Right lobe of liver (tissue), 6 donors: ENCODE data around the gene ZNF580. TPM values are rescaled to one million over a fixed set of nuclear protein-coding genes. Genes with fewer than 3 reads are reported as not detected.

Source experiments
- ATAC-seq, 4 donors: fragments of 200-7000 bp; cut with Tn5 transposase; one replicate each; pipeline ENCODE4 v1.9.1; 2020; ENCODE audit warnings: mild to moderate bottlenecking in 4 of 4, moderate library complexity in 4 of 4
- DNase-seq, 3 donors: peaks; one replicate each; pipeline ENCODE4 v3.0.0-alpha.2; 2020
- H3K27ac ChIP-seq, 3 donors: fragments of 200-600 bp; one replicate each; pipeline ENCODE4 v1.8.0; 2022
- H3K27me3 ChIP-seq, 2 donors: fragments of 200-600 bp; one replicate each; pipeline ENCODE4 v1.8.0; 2022
- H3K36me3 ChIP-seq, 4 donors: fragments of 200-600 bp; sonication (generic) in 1 of 4; one replicate each; pipeline versions ENCODE4 v1.5.1 to v1.8.0; 2017 to 2022; ENCODE audit warnings: control low read depth in 1 of 4
- H3K4me1 ChIP-seq, 4 donors: fragments of 200-600 bp; sonication (generic) in 1 of 4; one replicate each; pipeline versions ENCODE4 v1.5.1 to v1.8.0; 2017 to 2022; ENCODE audit warnings: control low read depth in 1 of 4
- H3K4me3 ChIP-seq, 3 donors: fragments of 200-600 bp; one replicate each; pipeline ENCODE4 v1.8.0; 2022
- H3K9me3 ChIP-seq, 4 donors: fragments of 200-600 bp; sonication (generic) in 1 of 4; one replicate each; pipeline versions ENCODE4 v1.5.1 to v1.8.0; 2017 to 2022; ENCODE audit warnings: control low read depth in 1 of 4
- CTCF ChIP-seq, 4 donors: fragments of 200-600 bp in 3 of 4; fragments of 450-650 bp in 1 of 4; IDR thresholded peaks; one replicate each; pipeline versions ENCODE4 v1.5.1 to v1.8.0; 2016 to 2022; ENCODE audit warnings: antibody characterized with exemption in 4 of 4, mild to moderate bottlenecking in 2 of 4
- POLR2A ChIP-seq: fragments of 450-650 bp; IDR thresholded peaks from one replicate; pipeline ENCODE4 v1.6.1; 2017; ENCODE audit warnings: antibody characterized with exemption, mild to moderate bottlenecking
- WGBS: methylation state at CpG from one replicate; pipeline ENCODE4 v1.1.6; 2018; ENCODE audit warnings: low coverage, low lambda C conversion rate; ENCODE audit not compliant: insufficient coverage; ENCODE audit errors: missing lambda C conversion rate; 5-methylcytosine and 5-hydroxymethylcytosine counted together
- intact Hi-C, 2 donors: fragments of 100-400 bp; cut with DNase I; formaldehyde crosslinking; loops; one replicate each; pipeline versions ENCODE4 v1.11.2 to v1.14.1; 2022
- total RNA-seq, 6 experiments: library from RNA; depleted of rRNA in 2 of 6; stranded (reverse); fragments of >200 nt in 2 of 6; fragmentation: NEBNext Ultra II Directional in 3 of 6; extraction: Animal tissue kit (Norgen Biotek cat#: 25700) in 3 of 6; gene quantifications; one replicate each; pipeline versions ENCODE4 v1.1.0 to v1.2.4, GENCODE V29; 2016 to 2023
- donor health status: DM: no; HTN: yes; CAD: no.
- donor health status: DM: no; HTN: no; CAD: no.
- donor health status: DM: no; HTN: no; CAD: no.
- donor health status: DM: no; HTN: yes; CAD: no.
- donor health status: DM: no; HTN: yes; CAD: no.

Gene ZNF580
- total RNA-seq, 6 experiments from 2014 or later: 5.4 to 11.6 (median 6.5) TPM

DNA sequence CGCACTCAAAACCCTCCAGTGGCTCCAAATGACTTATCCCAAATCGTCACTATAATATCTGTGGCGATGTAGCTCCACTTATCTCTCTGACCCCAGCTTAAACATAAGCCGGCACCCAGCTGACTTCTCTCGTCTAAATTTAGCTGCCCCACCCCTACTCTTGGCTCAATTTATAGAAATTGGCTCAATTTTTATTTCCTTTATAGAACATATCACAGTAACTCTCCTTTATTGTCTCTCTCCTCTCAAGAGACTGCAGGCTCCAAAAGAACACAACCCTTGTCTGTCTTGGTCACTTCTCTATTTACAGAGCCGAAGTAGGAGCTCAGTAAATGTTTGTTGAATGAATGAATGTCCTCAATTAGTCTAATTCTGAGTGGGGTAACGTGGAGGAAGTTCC, 17.2 kb upstream of the ZNF580 start:
- Histone ChIP-seq H3K27me3 (no peaks in the 10 kb centered on the region), H3K4me3 (no peak overlapping the region)

DNA sequence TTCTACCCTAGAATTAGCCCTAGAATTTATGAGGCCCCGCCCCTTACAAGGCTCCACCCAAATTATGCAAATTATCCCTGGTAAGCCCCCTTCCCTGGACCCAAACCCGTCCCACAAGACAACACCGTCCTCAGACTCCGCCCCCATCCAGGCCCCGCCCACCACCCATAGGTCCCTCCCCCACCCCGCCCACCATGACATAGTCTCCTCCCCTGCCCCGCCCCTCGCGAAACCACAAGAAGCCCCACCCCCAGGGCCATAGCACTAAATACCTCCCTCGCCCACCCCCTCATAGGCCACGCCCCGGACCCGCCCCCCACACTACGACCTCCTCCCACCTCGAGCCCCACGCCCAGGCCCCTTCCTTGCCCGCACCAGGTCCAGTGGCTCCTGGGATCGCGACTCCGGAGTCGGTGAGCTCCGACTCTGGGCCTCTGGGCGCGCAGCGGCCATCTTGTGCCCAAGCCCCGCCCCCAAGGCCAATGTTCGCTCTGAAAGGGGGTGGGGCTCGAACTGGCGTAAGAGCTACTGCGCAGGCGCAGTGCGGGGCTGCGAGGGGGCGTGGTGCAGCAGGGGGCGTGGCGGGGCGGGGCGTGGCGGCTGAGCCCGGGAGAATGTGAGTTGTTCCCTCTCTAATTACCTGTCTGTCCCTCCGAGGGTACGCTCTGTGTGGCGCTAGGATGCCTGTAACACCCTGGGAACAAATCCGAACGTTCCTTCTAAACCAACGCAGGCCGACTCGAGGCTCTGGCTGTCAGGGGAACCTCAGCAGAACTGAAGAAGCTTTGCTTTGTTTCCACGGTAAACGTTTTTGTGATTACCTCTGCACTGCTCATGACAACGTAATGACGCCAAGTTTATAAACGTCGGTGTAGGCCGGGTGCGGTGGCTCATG, 16.4 kb upstream of the ZNF580 start, which contains the start of gene ZNF784:
Gene ZNF784, minus strand, starts transcription at position 458 of the 895 bp plus-strand sequence. Its CDS starts 5 bp downstream, at position 453.
- peak; percentile 93 to 95 (median 94) for DNase-seq
- under 1% methylated on average over 39 of the region's 56 CpGs for WGBS
- peak; percentile 47 for TF ChIP-seq POLR2A
- no peak for TF ChIP-seq CTCF (IDR thresholded peaks at IDR 0.05)
- no peaks in the 10 kb centered on the region for H3K9me3 ChIP-seq
- peak; percentile 91 to 96 (median 95) for ATAC-seq
- peaks cover 0 to 11% (median 0%) of the 10 kb centered on the region in 4 donors for H3K4me1 ChIP-seq
- intact Hi-C loops: no loop called here
- H3K27me3 ChIP-seq: no peaks in the 10 kb centered on the region
- peak within 1 kb of the TSS; percentile 86 to 93 (median 87) for H3K27ac ChIP-seq
- H3K36me3 ChIP-seq: no peaks in the 10 kb centered on the region
- peak within 1 kb of the TSS; percentile 30 to 58 (median 50) for H3K4me3 ChIP-seq

More for the DNA sequence above, 17.2 kb upstream of the ZNF580 start:
- Histone ChIP-seq H3K9me3 (no peaks in the 10 kb centered on the region), H3K27ac (no peak overlapping the region), H3K36me3 (no peaks in the 10 kb centered on the region), H3K4me1 (peaks cover 0 to 11% (median 0%) of the 10 kb centered on the region in 4 donors)
- ATAC-seq (no peak), DNase-seq (no peak)
- intact Hi-C loops: no loop called here
- TF ChIP-seq POLR2A: no peak
- TF ChIP-seq CTCF (IDR thresholded peaks at IDR 0.05): no peak
- 68% methylated on average over 7 of the region's 7 CpGs for WGBS

DNA sequence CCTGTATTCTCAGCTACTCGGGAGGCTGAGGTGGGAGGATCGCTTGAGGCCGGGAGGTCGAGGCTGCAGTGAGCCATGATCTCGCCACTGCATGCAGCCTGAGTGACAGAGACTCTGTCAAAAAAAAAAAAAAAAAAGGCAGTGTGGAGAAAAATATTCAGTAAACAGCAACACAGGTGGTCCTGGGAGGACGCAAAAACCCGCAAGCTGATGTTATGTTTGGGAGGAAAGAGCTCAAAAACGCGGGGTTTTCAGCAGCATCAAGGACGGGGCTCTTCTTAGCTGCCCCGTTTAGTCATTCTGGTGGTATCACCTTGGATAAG, 15.8 kb upstream of the ZNF580 start:
- no peak for DNase-seq
- ATAC-seq: no peak
- Histone ChIP-seq H3K27me3 (no peaks in the 10 kb centered on the region), H3K4me1 (peaks cover 0 to 11% (median 0%) of the 10 kb centered on the region in 4 donors), H3K9me3 (no peaks in the 10 kb centered on the region), H3K4me3 (peak overlapping the region; percentile 30 to 58 (median 50)), H3K36me3 (no peaks in the 10 kb centered on the region), H3K27ac (no peak overlapping the region)
- TF ChIP-seq POLR2A: no peak
- TF ChIP-seq CTCF (IDR thresholded peaks at IDR 0.05): no peak
- intact Hi-C loops: no loop called here
- WGBS: 42% methylated on average over 11 of the region's 11 CpGs

- Histone ChIP-seq H3K27ac (no peak overlapping the region), H3K9me3 (no peaks in the 10 kb centered on the region), H3K27me3 (no peaks in the 10 kb centered on the region), H3K4me1 (peaks cover 0 to 11% (median 0%) of the 10 kb centered on the region in 4 donors), H3K36me3 (no peaks in the 10 kb centered on the region), H3K4me3 (no peak overlapping the region)
- ATAC-seq: no peak
- WGBS: 80% methylated on average over 5 of the region's 11 CpGs
- DNase-seq: no peak
- intact Hi-C loops: no loop called here
- no peak for TF ChIP-seq POLR2A
- TF ChIP-seq CTCF (IDR thresholded peaks at IDR 0.05): no peak
Observed at GRCh38 chr19:55626350-55626749, 14.5 kb upstream of the ZNF580 start.
